ENCODE data around the gene EIF4H.
A peak's percentile ranks its signal among the peaks of the same experiment; 100 is the strongest.
"Not testable (repeated sequence)": the region's sequence is repeated elsewhere in the genome, so short reads cannot be mapped to it uniquely, and the experiment has no call there.

EIF4H gene

GRCh38 chr7:74153736-74154135 lies 20.4 kb upstream of the EIF4H start:
- ChIA-PET CTCF (interaction anchor here (0.6 kb wide), 1 partner anchor 310 kb away, joined by 3 read pairs; no protein-coding TSS in a partner anchor), POLR2A (no interaction called here)
- TF ChIP-seq FOXM1 (IDR thresholded peaks at IDR 0.05; ENCODE audit: borderline replicate concordance) (no peak), ARNT (IDR thresholded peaks at IDR 0.05) (no peak), FOXK2 (IDR thresholded peaks at IDR 0.05) (no peak), ZNF384 (IDR thresholded peaks at IDR 0.05) (no peak), NFRKB (IDR thresholded peaks at IDR 0.05) (no peak), BHLHE40 (IDR thresholded peaks at IDR 0.05; ENCODE audit: borderline replicate concordance) (no peak), HDGF (IDR thresholded peaks at IDR 0.05; ENCODE audit: borderline replicate concordance) (no peak)
- no peak for DNase-seq (ENCODE audit: extremely low spot score)

GRCh38 chr7:74155810-74156395 lies 18.3 kb upstream of the EIF4H start:
- POLR2A ChIA-PET = interaction anchor here (1.4 to 2.0 kb wide), 2 partner anchors 17 to 18 kb away, joined by 4 to 7 read pairs; partner anchors contain the start of gene EIF4H

GRCh38 chr7:74157605-74158004 lies 16.6 kb upstream of the EIF4H start:
- CTCF ChIA-PET = no interaction called here
- no peak for DNase-seq (ENCODE audit: extremely low spot score)
- POLR2A ChIA-PET = interaction anchor here (1.4 kb wide), 1 partner anchor 18 kb away, joined by 4 read pairs; no protein-coding TSS in a partner anchor
- TF ChIP-seq FOXK2 (IDR thresholded peaks at IDR 0.05) (no peak), ARNT (IDR thresholded peaks at IDR 0.05) (no peak), ZNF384 (IDR thresholded peaks at IDR 0.05) (no peak)

More at GRCh38 chr7:74155810-74156395, 18.3 kb upstream of the EIF4H start:
- no peak for DNase-seq (ENCODE audit: extremely low spot score)
- TF ChIP-seq BHLHE40 (IDR thresholded peaks at IDR 0.05; ENCODE audit: borderline replicate concordance) (no peak), ZNF384 (IDR thresholded peaks at IDR 0.05) (no peak), SUZ12 (IDR thresholded peaks at IDR 0.05) (no peak), TARDBP (IDR thresholded peaks at IDR 0.05) (no peak), FOXM1 (IDR thresholded peaks at IDR 0.05; ENCODE audit: borderline replicate concordance) (no peak), CTBP1 (IDR thresholded peaks at IDR 0.05; ENCODE audit: borderline replicate concordance) (no peak), ELF4 (IDR thresholded peaks at IDR 0.05) (no peak), SP1 (IDR thresholded peaks at IDR 0.05) (no peak), FOXA1 (IDR thresholded peaks at IDR 0.05) (no peak), PKNOX1 (IDR thresholded peaks at IDR 0.05) (no peak), NFRKB (IDR thresholded peaks at IDR 0.05) (no peak), ARNT (IDR thresholded peaks at IDR 0.05) (no peak), L3MBTL2 (conservative IDR thresholded peaks at IDR 0.05) (no peak), FOXK2 (IDR thresholded peaks at IDR 0.05) (no peak), HDGF (IDR thresholded peaks at IDR 0.05; ENCODE audit: borderline replicate concordance) (no peak)
- CTCF ChIA-PET = no interaction called here

- ChIA-PET CTCF (interaction anchor here (0.7 to 0.8 kb wide), 2 partner anchors 81 to 95 kb away, joined by 3 read pairs; no protein-coding TSS in a partner anchor), POLR2A (interaction anchor here (0.9 to 1.8 kb wide), 2 partner anchors 9 to 82 kb away, joined by 3 to 10 read pairs; partner anchors contain the start of genes EIF4H and LIMK1)
- no peak for DNase-seq (ENCODE audit: extremely low spot score)
- TF ChIP-seq FOXK2 (IDR thresholded peaks at IDR 0.05) = no peak
- peak; percentile 86 for TF ChIP-seq PKNOX1 (IDR thresholded peaks at IDR 0.05)
- no peak for TF ChIP-seq LEF1 (IDR thresholded peaks at IDR 0.05; ENCODE audit: borderline replicate concordance)
- TF ChIP-seq ZNF384 (IDR thresholded peaks at IDR 0.05) = peak; percentile 94
- TF ChIP-seq L3MBTL2 (conservative IDR thresholded peaks at IDR 0.05) = no peak
- no peak for TF ChIP-seq FOXA1 (IDR thresholded peaks at IDR 0.05)
- TF ChIP-seq CTBP1 (IDR thresholded peaks at IDR 0.05; ENCODE audit: borderline replicate concordance) = no peak
- TF ChIP-seq NFRKB (IDR thresholded peaks at IDR 0.05) = no peak
- TF ChIP-seq HDGF (IDR thresholded peaks at IDR 0.05; ENCODE audit: borderline replicate concordance) = no peak
- no peak for TF ChIP-seq ELF4 (IDR thresholded peaks at IDR 0.05)
- no peak for TF ChIP-seq FOXM1 (IDR thresholded peaks at IDR 0.05; ENCODE audit: borderline replicate concordance)
Measured at GRCh38 chr7:74164985-74165456, 9.1 kb upstream of the EIF4H start.

GRCh38 chr7:74165867-74166593 lies 8.1 kb upstream of the EIF4H start:
- TF ChIP-seq ZNF384 (IDR thresholded peaks at IDR 0.05) (no peak), L3MBTL2 (conservative IDR thresholded peaks at IDR 0.05) (no peak), PKNOX1 (IDR thresholded peaks at IDR 0.05) (no peak), ELF4 (IDR thresholded peaks at IDR 0.05) (no peak), FOXK2 (IDR thresholded peaks at IDR 0.05) (no peak), CTBP1 (IDR thresholded peaks at IDR 0.05; ENCODE audit: borderline replicate concordance) (no peak), LEF1 (IDR thresholded peaks at IDR 0.05; ENCODE audit: borderline replicate concordance) (no peak), SP1 (IDR thresholded peaks at IDR 0.05) (no peak), SUZ12 (IDR thresholded peaks at IDR 0.05) (no peak), TARDBP (IDR thresholded peaks at IDR 0.05) (no peak), FOXM1 (IDR thresholded peaks at IDR 0.05; ENCODE audit: borderline replicate concordance) (no peak), BHLHE40 (IDR thresholded peaks at IDR 0.05; ENCODE audit: borderline replicate concordance) (no peak), ARNT (IDR thresholded peaks at IDR 0.05) (no peak)
- DNase-seq (ENCODE audit: extremely low spot score) = no peak
- POLR2A ChIA-PET = no interaction called here
- CTCF ChIA-PET = no interaction called here

GRCh38 chr7:74167324-74167723 lies 6.8 kb upstream of the EIF4H start:
- CTCF ChIA-PET; DNase-seq (ENCODE audit: extremely low spot score); POLR2A ChIA-PET: not testable (repeated sequence)
